Liver (tissue), 9 donors: ENCODE data around the gene MBD6. TPM values are rescaled to one million over a fixed set of nuclear protein-coding genes. Genes with fewer than 3 reads are reported as not detected.

Experiments used
- DNase-seq: peaks from one replicate; pipeline ENCODE4 v3.0.0-alpha.2; 2017; ENCODE audit warnings: low spot score
- H3K27ac ChIP-seq, 2 donors: one replicate each; pipeline ENCODE4 v1.7.0; 2013; ENCODE audit warnings: inconsistent platforms in 2 of 2, low read length in 2 of 2, control low read depth in 1 of 2, low read depth in 1 of 2, mild to moderate bottlenecking in 1 of 2
- H3K27me3 ChIP-seq, 4 donors: one replicate each; pipeline versions ENCODE4 v1.6.1 to v1.7.0; 2013; ENCODE audit warnings: low read length in 3 of 4, inconsistent platforms in 1 of 4, mild to moderate bottlenecking in 1 of 4, moderate library complexity in 1 of 4; ENCODE audit not compliant: control insufficient read depth in 4 of 4, insufficient read depth in 4 of 4
- H3K36me3 ChIP-seq, 4 donors: one replicate each; pipeline versions ENCODE4 v1.6.1 to v1.7.0; 2013; ENCODE audit warnings: low read length in 3 of 4, mild to moderate bottlenecking in 3 of 4, low read depth in 1 of 4, moderate library complexity in 1 of 4; ENCODE audit not compliant: control insufficient read depth in 4 of 4, insufficient read depth in 3 of 4
- H3K4me1 ChIP-seq, 4 donors: one replicate each; pipeline versions ENCODE4 v1.6.1 to v1.7.0; 2013; ENCODE audit warnings: low read length in 3 of 4, mild to moderate bottlenecking in 3 of 4, moderate library complexity in 1 of 4; ENCODE audit not compliant: control insufficient read depth in 4 of 4, insufficient read depth in 4 of 4
- H3K4me3 ChIP-seq, 3 donors: one replicate each; pipeline versions ENCODE4 v1.6.1 to v1.7.0; 2013; ENCODE audit warnings: low read length in 3 of 3, control low read depth in 1 of 3, low read depth in 1 of 3, mild to moderate bottlenecking in 1 of 3
- H3K9ac ChIP-seq, 2 donors: one replicate each; pipeline ENCODE4 v1.7.0; 2013; ENCODE audit warnings: low read length in 2 of 2, mild to moderate bottlenecking in 2 of 2, moderate library complexity in 2 of 2, control low read depth in 1 of 2, low read depth in 1 of 2
- H3K9me3 ChIP-seq, 4 donors: one replicate each; pipeline versions ENCODE4 v1.6.1 to v1.7.0; 2013; ENCODE audit warnings: low read length in 3 of 4; ENCODE audit not compliant: control insufficient read depth in 4 of 4
- FOXA1 ChIP-seq: IDR thresholded peaks from 2 replicates; pipeline ENCODE4 v1.6.1; 2016; ENCODE audit warnings: antibody characterized with exemption
- HNF4G ChIP-seq: IDR thresholded peaks from 2 replicates; pipeline ENCODE4 v1.6.1; 2016; ENCODE audit warnings: antibody characterized with exemption
- MAX ChIP-seq: IDR thresholded peaks from 2 replicates; pipeline ENCODE4 v1.6.1; 2016; ENCODE audit warnings: antibody characterized with exemption
- NR2F2 ChIP-seq: IDR thresholded peaks from 2 replicates; pipeline ENCODE4 v1.6.1; 2016; ENCODE audit warnings: antibody characterized with exemption
- SP1 ChIP-seq: IDR thresholded peaks from 2 replicates; pipeline ENCODE4 v1.6.1; 2018; ENCODE audit warnings: antibody characterized with exemption, mild to moderate bottlenecking
- TAF1 ChIP-seq: conservative IDR thresholded peaks from 2 replicates; pipeline ENCODE4 v1.6.1; 2016; ENCODE audit warnings: antibody characterized with exemption, mild to moderate bottlenecking
- ZBTB33 ChIP-seq: IDR thresholded peaks from 2 replicates; pipeline ENCODE4 v1.6.1; 2016; ENCODE audit warnings: antibody characterized with exemption
- WGBS: extraction: QIAGEN DNeasy Blood & Tissue Kit; methylation state at CpG from one replicate; pipeline ENCODE4 v1.1.7; 2013; 5-methylcytosine and 5-hydroxymethylcytosine counted together
- polyA plus RNA-seq, 2 donors: library from polyadenylated mRNA; stranded (reverse) in 1 of 2; unstranded in 1 of 2; fragments of 200-250 nt in 1 of 2; fragments of >200 nt in 1 of 2; fragmentation: Nextera tagmentation in 1 of 2; extraction: Ambion mirVana in 1 of 2; gene quantifications; one replicate each; pipeline versions ENCODE4 v1.2.1 to v1.2.3, GENCODE V29; 2013 to 2015
- total RNA-seq, 2 donors: library from RNA; depleted of rRNA; stranded (reverse); fragments of >200 nt; gene quantifications; one replicate each; pipeline ENCODE4 v1.2.3, GENCODE V29; 2014
- TF ChIP-seq, protein P1 (sequence below): IDR thresholded peaks from 2 replicates; pipeline ENCODE4 v1.6.1; 2016; ENCODE audit warnings: antibody characterized with exemption, mild to moderate bottlenecking
- TF ChIP-seq, protein P2 (sequence below): IDR thresholded peaks from 2 replicates; pipeline ENCODE4 v1.6.1; 2016; ENCODE audit warnings: antibody characterized with exemption
- TF ChIP-seq, protein P3 (sequence below): fragments of 150-350 bp; IDR thresholded peaks from 2 replicates; pipeline ENCODE4 v1.5.1; 2017; ENCODE audit warnings: improper control_type of control experiment, low read depth, low read length; ENCODE audit not compliant: missing input control
- donor health status: healthy.
- donor health status: healthy.
- donor health status: healthy.
- donor health status: healthy.
- donor health status: healthy.

The MBD6 gene
- total and polyA plus RNA-seq, 4 donors = 9.9 to 20.2 (median 14.9) TPM

- no peaks in the 10 kb centered on the region for H3K9me3 ChIP-seq
- no peaks in the 10 kb centered on the region for H3K27me3 ChIP-seq
- peaks cover 5 to 57% (median 49%) of the 10 kb centered on the region in 4 donors for H3K36me3 ChIP-seq
- 70% methylated on average over 3 of the region's 3 CpGs for WGBS
- TF ChIP-seq, protein P1, sequence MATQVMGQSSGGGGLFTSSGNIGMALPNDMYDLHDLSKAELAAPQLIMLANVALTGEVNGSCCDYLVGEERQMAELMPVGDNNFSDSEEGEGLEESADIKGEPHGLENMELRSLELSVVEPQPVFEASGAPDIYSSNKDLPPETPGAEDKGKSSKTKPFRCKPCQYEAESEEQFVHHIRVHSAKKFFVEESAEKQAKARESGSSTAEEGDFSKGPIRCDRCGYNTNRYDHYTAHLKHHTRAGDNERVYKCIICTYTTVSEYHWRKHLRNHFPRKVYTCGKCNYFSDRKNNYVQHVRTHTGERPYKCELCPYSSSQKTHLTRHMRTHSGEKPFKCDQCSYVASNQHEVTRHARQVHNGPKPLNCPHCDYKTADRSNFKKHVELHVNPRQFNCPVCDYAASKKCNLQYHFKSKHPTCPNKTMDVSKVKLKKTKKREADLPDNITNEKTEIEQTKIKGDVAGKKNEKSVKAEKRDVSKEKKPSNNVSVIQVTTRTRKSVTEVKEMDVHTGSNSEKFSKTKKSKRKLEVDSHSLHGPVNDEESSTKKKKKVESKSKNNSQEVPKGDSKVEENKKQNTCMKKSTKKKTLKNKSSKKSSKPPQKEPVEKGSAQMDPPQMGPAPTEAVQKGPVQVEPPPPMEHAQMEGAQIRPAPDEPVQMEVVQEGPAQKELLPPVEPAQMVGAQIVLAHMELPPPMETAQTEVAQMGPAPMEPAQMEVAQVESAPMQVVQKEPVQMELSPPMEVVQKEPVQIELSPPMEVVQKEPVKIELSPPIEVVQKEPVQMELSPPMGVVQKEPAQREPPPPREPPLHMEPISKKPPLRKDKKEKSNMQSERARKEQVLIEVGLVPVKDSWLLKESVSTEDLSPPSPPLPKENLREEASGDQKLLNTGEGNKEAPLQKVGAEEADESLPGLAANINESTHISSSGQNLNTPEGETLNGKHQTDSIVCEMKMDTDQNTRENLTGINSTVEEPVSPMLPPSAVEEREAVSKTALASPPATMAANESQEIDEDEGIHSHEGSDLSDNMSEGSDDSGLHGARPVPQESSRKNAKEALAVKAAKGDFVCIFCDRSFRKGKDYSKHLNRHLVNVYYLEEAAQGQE = no peak
- TF ChIP-seq, protein P2, sequence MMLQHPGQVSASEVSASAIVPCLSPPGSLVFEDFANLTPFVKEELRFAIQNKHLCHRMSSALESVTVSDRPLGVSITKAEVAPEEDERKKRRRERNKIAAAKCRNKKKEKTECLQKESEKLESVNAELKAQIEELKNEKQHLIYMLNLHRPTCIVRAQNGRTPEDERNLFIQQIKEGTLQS = no peak
- TF ChIP-seq MAX (no peak), SP1 (no peak)
- no peak overlapping the region for H3K27ac ChIP-seq
- H3K4me3 ChIP-seq = no peak overlapping the region
- no peak overlapping the region for H3K9ac ChIP-seq
- no peak for DNase-seq
- H3K4me1 ChIP-seq = peaks cover 1 to 23% (median 13%) of the 10 kb centered on the region in 4 donors
These were observed 7.2 kb upstream of the MBD6 start for GRCh38 chr12:57515408-57515933.

- H3K27me3 ChIP-seq = no peaks in the 10 kb centered on the region
- H3K9me3 ChIP-seq = no peaks in the 10 kb centered on the region
- H3K9ac ChIP-seq = no peak overlapping the region
- 87% methylated on average over 11 of the region's 11 CpGs for WGBS
- peaks cover 1 to 26% (median 13%) of the 10 kb centered on the region in 4 donors for H3K4me1 ChIP-seq
- H3K36me3 ChIP-seq = peaks cover 5 to 57% (median 49%) of the 10 kb centered on the region in 4 donors
- no peak overlapping the region for H3K27ac ChIP-seq
- H3K4me3 ChIP-seq = no peak overlapping the region
- no peak for DNase-seq
- TF ChIP-seq, protein P1 = no peak
- TF ChIP-seq FOXA1 = no peak
- no peak for TF ChIP-seq SP1
- no peak for TF ChIP-seq NR2F2
- TF ChIP-seq HNF4G = no peak
- TF ChIP-seq, protein P3, sequence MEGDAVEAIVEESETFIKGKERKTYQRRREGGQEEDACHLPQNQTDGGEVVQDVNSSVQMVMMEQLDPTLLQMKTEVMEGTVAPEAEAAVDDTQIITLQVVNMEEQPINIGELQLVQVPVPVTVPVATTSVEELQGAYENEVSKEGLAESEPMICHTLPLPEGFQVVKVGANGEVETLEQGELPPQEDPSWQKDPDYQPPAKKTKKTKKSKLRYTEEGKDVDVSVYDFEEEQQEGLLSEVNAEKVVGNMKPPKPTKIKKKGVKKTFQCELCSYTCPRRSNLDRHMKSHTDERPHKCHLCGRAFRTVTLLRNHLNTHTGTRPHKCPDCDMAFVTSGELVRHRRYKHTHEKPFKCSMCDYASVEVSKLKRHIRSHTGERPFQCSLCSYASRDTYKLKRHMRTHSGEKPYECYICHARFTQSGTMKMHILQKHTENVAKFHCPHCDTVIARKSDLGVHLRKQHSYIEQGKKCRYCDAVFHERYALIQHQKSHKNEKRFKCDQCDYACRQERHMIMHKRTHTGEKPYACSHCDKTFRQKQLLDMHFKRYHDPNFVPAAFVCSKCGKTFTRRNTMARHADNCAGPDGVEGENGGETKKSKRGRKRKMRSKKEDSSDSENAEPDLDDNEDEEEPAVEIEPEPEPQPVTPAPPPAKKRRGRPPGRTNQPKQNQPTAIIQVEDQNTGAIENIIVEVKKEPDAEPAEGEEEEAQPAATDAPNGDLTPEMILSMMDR = no peak
- no peak for TF ChIP-seq MAX
- TF ChIP-seq, protein P2 = no peak
- no peak for TF ChIP-seq ZBTB33
- TF ChIP-seq TAF1 = no peak
These were observed 6.6 kb upstream of the MBD6 start for GRCh38 chr12:57515934-57516541.
